GM23338 (cell line): ENCODE measurements around the gene NTN4. TPM values are rescaled to one million over a fixed set of nuclear protein-coding genes. Genes with fewer than 3 reads are reported as not detected.

ENCODE experiments used
- ATAC-seq: fragments of 200-7000 bp; cut with Tn5 transposase; 3 replicates; pipeline ENCODE4 v1.9.1; 2020
- DNase-seq: peaks from one replicate; pipeline ENCODE4 v3.0.0-alpha.2; 2015; ENCODE audit warnings: low spot score
- H2AFZ ChIP-seq: fragments of 200-600 bp; sonication (generic); 2 replicates; pipeline ENCODE4 v1.8.0; 2016; ENCODE audit warnings: antibody characterized with exemption, mild to moderate bottlenecking, moderate library complexity
- H3F3A ChIP-seq: fragments of 200-600 bp; sonication (generic); replicated peaks from 2 replicates; pipeline ENCODE4 v1.8.0; 2017; ENCODE audit warnings: antibody characterized with exemption, mixed run types, low read depth
- H3K27ac ChIP-seq: fragments of 200-600 bp; sonication (generic); 2 replicates; pipeline ENCODE4 v1.6.1; 2016; ENCODE audit warnings: low read depth
- H3K27me3 ChIP-seq: fragments of 200-600 bp; sonication (generic); 2 replicates; pipeline ENCODE4 v1.8.0; 2016; ENCODE audit warnings: mild to moderate bottlenecking, mixed run types, moderate library complexity; ENCODE audit not compliant: insufficient read depth
- H3K36me3 ChIP-seq: fragments of 200-600 bp; sonication (generic); 2 replicates; pipeline ENCODE4 v1.8.0; 2016; ENCODE audit warnings: mild to moderate bottlenecking; ENCODE audit not compliant: insufficient read depth
- H3K4me1 ChIP-seq: fragments of 200-600 bp; sonication (generic); 2 replicates; pipeline ENCODE4 v1.8.0; 2016; ENCODE audit warnings: mild to moderate bottlenecking, moderate library complexity; ENCODE audit not compliant: insufficient read depth
- H3K4me2 ChIP-seq: fragments of 200-600 bp; sonication (generic); 2 replicates; pipeline ENCODE4 v1.7.1; 2017; ENCODE audit warnings: mixed run types
- H3K4me3 ChIP-seq: fragments of 200-600 bp; sonication (generic); 2 replicates; pipeline ENCODE4 v1.6.1; 2016; ENCODE audit warnings: mixed run types
- H3K79me2 ChIP-seq: fragments of 200-600 bp; sonication (generic); replicated peaks from 2 replicates; pipeline ENCODE4 v1.8.0; 2017; ENCODE audit warnings: mild to moderate bottlenecking; ENCODE audit not compliant: insufficient read depth
- H3K9me2 ChIP-seq: fragments of 200-600 bp; sonication (generic); 2 replicates; pipeline ENCODE4 v1.8.0; 2017; ENCODE audit not compliant: insufficient read depth
- H4K20me1 ChIP-seq: fragments of 200-600 bp; sonication (generic); replicated peaks from 2 replicates; pipeline ENCODE4 v1.8.0; 2017; ENCODE audit warnings: mild to moderate bottlenecking; ENCODE audit not compliant: insufficient read depth
- H3K27ac Mint-ChIP-seq: 2 replicates; pipeline ENCODE4 v1.8.0; 2020; ENCODE audit warnings: inconsistent platforms, mild to moderate bottlenecking, moderate library complexity, mixed read lengths
- H3K27me3 Mint-ChIP-seq: 3 replicates; pipeline ENCODE4 v1.8.0; 2022; ENCODE audit warnings: low read depth, mild to moderate bottlenecking, moderate library complexity, mixed read lengths, inconsistent platforms; ENCODE audit not compliant: insufficient read depth, poor library complexity
- H3K36me3 Mint-ChIP-seq: 3 replicates; pipeline ENCODE4 v1.8.0; 2021; ENCODE audit warnings: low read depth, mild to moderate bottlenecking, inconsistent platforms, moderate library complexity, mixed read lengths
- H3K4me1 Mint-ChIP-seq: 3 replicates; pipeline ENCODE4 v1.8.0; 2020; ENCODE audit warnings: mild to moderate bottlenecking, inconsistent platforms, mixed read lengths
- H3K4me3 Mint-ChIP-seq: 3 replicates; pipeline ENCODE4 v1.8.0; 2021; ENCODE audit warnings: moderate library complexity, mild to moderate bottlenecking, inconsistent platforms, mixed read lengths
- H3K9me3 Mint-ChIP-seq: 3 replicates; pipeline ENCODE4 v1.8.0; 2020; ENCODE audit warnings: moderate library complexity, mild to moderate bottlenecking, inconsistent platforms, mixed read lengths
- CREB1 ChIP-seq: fragments of 250-450 bp; sonication (Bioruptor Pico); IDR thresholded peaks from 2 replicates; pipeline ENCODE4 v1.5.0; 2020; ENCODE audit warnings: low read depth, mild to moderate bottlenecking, moderate library complexity
- CTCF ChIP-seq, 2 experiments: fragments of 200-600 bp in 1 of 2; sonication (generic) in 1 of 2; conservative IDR thresholded peaks; 2 replicates each; pipeline versions ENCODE4 v1.5.1 to v1.6.1; 2016 to 2017; ENCODE audit warnings: antibody characterized with exemption in 2 of 2, low read depth in 2 of 2, mild to moderate bottlenecking in 2 of 2, moderate library complexity in 1 of 2
- ETS1 ChIP-seq: IDR thresholded peaks from 2 replicates; pipeline ENCODE4 v1.6.1; 2016; ENCODE audit warnings: antibody characterized with exemption
- EZH2 ChIP-seq: fragments of 200-600 bp; sonication (generic); IDR thresholded peaks from one replicate; pipeline ENCODE4 v1.8.0; 2017; ENCODE audit warnings: antibody characterized with exemption, mild to moderate bottlenecking, low read depth; ENCODE audit not compliant: unreplicated experiment
- JUNB ChIP-seq: IDR thresholded peaks from one replicate; pipeline ENCODE4 v1.6.1; 2016; ENCODE audit warnings: antibody characterized with exemption; ENCODE audit not compliant: unreplicated experiment
- NANOG ChIP-seq: IDR thresholded peaks from 2 replicates; pipeline ENCODE4 v1.6.1; 2016; ENCODE audit warnings: antibody characterized with exemption, borderline replicate concordance
- POLR2AphosphoS5 ChIP-seq: IDR thresholded peaks from 2 replicates; pipeline ENCODE4 v1.6.1; 2016; ENCODE audit warnings: antibody characterized with exemption, low read depth
- REST ChIP-seq: IDR thresholded peaks from one replicate; pipeline ENCODE4 v1.6.1; 2018; ENCODE audit warnings: antibody characterized with exemption; ENCODE audit not compliant: unreplicated experiment
- STAT1 ChIP-seq: IDR thresholded peaks from one replicate; pipeline ENCODE4 v1.6.1; 2016; ENCODE audit warnings: antibody characterized with exemption; ENCODE audit not compliant: unreplicated experiment
- ZNF331 ChIP-seq: fragments of 250-450 bp; sonication (Bioruptor Pico); IDR thresholded peaks from 2 replicates; pipeline ENCODE4 v1.5.0; 2020; ENCODE audit warnings: low read depth, mild to moderate bottlenecking, moderate library complexity
- polyA plus RNA-seq: library from polyadenylated mRNA; unstranded; fragments of >200 nt; fragmentation: Nextera tagmentation; extraction: Ambion mirVana; gene quantifications from 2 replicates; pipeline ENCODE4 v1.2.1, GENCODE V29; 2016
- total RNA-seq: library from RNA; depleted of rRNA; stranded (reverse); fragments of >200 nt; shearing (Covaris generic); gene quantifications from 2 replicates; pipeline ENCODE4 v1.2.3, GENCODE V29; 2014

Gene NTN4
- total and polyA plus RNA-seq, 2 experiments from 2014 or later: 1.5 to 3.8 TPM

GRCh38 chr12:95724767-95725166 is 65.8 kb downstream of the NTN4 start (continued):
- no peak for TF ChIP-seq ZNF331 (CRISPR knock-in tag)
- TF ChIP-seq STAT1: no peak
- no peak for TF ChIP-seq EZH2
- no peak for TF ChIP-seq POLR2AphosphoS5
- TF ChIP-seq ETS1: no peak

GRCh38 chr12:95723693-95724384 is 66.7 kb downstream of the NTN4 start:
- Histone ChIP-seq H3K4me1 (peaks cover 20% of the 10 kb centered on the region; the same call in 1 of the 2 replicates), H3F3A (no peaks in the 10 kb centered on the region), H2AFZ (no peak overlapping the region), H3K4me2 (no peak overlapping the region), H4K20me1 (no peaks in the 10 kb centered on the region), H3K79me2 (no peaks in the 10 kb centered on the region), H3K9me2 (no peaks in the 10 kb centered on the region), H3K36me3 (0 out of 2 replicates have a peak, but pooled peaks cover 5% of the 10 kb centered on the region), H3K27me3 (no peaks in the 10 kb centered on the region), H3K27ac (no peak overlapping the region), H3K4me3 (no peak overlapping the region)
- Mint-ChIP-seq H3K27me3 (peaks cover under 1% of the 10 kb centered on the region), H3K4me3 (no peak overlapping the region), H3K9me3 (peaks cover 14% of the 10 kb centered on the region), H3K36me3 (peaks cover 15% of the 10 kb centered on the region; the same call in 2 of the 3 replicates), H3K4me1 (peaks cover 14% of the 10 kb centered on the region), H3K27ac (no peak overlapping the region)
- DNase-seq: no peak
- ATAC-seq: no peak
- no peak for TF ChIP-seq ETS1
- TF ChIP-seq ZNF331 (CRISPR knock-in tag): no peak
- no peak for TF ChIP-seq CTCF (conservative IDR thresholded peaks at IDR 0.05; ENCODE audit: low read depth in 2 of 2)
- no peak for TF ChIP-seq REST
- no peak for TF ChIP-seq STAT1
- TF ChIP-seq EZH2: no peak
- TF ChIP-seq CREB1: no peak
- no peak for TF ChIP-seq NANOG
- TF ChIP-seq JUNB: no peak
